K562 (cell line): ENCODE measurements around the gene ECHDC1. TPM values are rescaled to one million over a fixed set of nuclear protein-coding genes. Genes with fewer than 3 reads are reported as not detected.

Experiments
- ATAC-seq: fragments of 200-7000 bp; cut with Tn5 transposase; 3 replicates; pipeline ENCODE4 v1.9.1; 2020; ENCODE audit warnings: moderate library complexity
- BruUV-seq: library from RNA; stranded (reverse); fragments of 400-500 nt; replicated peaks from 2 replicates; lab custom pipeline; 2021; lab: Mats Ljungman, UMichigan
- CTCF ChIA-PET: fragments of 300-600 bp; formaldehyde crosslinking; extraction: SDS; loops from one replicate; lab custom pipeline; 2021; ENCODE audit warnings: low intra/inter-chr PET ratio; lab: Yijun Ruan, JAX
- POLR2A ChIA-PET: fragments of 300-600, 350-650 bp; sonication (Branson Sonifier 250); formaldehyde crosslinking; extraction: SDS; loops from one replicate; lab custom pipeline; 2021; ENCODE audit warnings: antibody characterized with exemption, inconsistent platforms; lab: Yijun Ruan, JAX
- DNase-seq, 4 experiments: peaks; one replicate each; pipeline versions ENCODE4 v3.0.0 to v3.0.0-alpha.2; 2011 to 2018; ENCODE audit warnings: low spot score in 3 of 4, mixed read lengths in 3 of 4; ENCODE audit errors: extremely low read depth in 1 of 4
- FAIRE-seq: peaks from 2 replicates; lab custom pipeline; 2011; peaks lifted over from hg19 to GRCh38; lab: Jason Lieb, UNC
- H2AFZ ChIP-seq: 2 replicates; pipeline ENCODE4 v1.6.0; 2011; ENCODE audit warnings: low read depth, low read length, control low read depth, inconsistent platforms
- H3K27ac ChIP-seq: fragments of 200-600 bp; 3 replicates; pipeline ENCODE4 v1.8.0; 2011; ENCODE audit warnings: low read depth, mild to moderate bottlenecking, control low read depth, inconsistent platforms, low read length, moderate library complexity, mixed read lengths; ENCODE audit errors: extremely low read depth
- H3K27me3 ChIP-seq, 2 experiments: fragments of 300-600 bp in 1 of 2; 2 replicates in 1 of 2; 3 replicates in 1 of 2; pipeline versions ENCODE4 v1.6.0 to v1.8.0; 2011; ENCODE audit warnings: inconsistent platforms in 2 of 2, low read length in 2 of 2, mild to moderate bottlenecking in 1 of 2, mixed read lengths in 1 of 2, moderate library complexity in 1 of 2; ENCODE audit not compliant: control insufficient read depth in 2 of 2, insufficient read depth in 2 of 2
- H3K36me3 ChIP-seq: fragments of 300-600 bp; 3 replicates; pipeline ENCODE4 v1.8.0; 2011; ENCODE audit warnings: mild to moderate bottlenecking, low read length, inconsistent platforms; ENCODE audit not compliant: control insufficient read depth, insufficient read depth
- H3K4me1 ChIP-seq, 2 experiments: fragments of 200-600 bp in 1 of 2; replicated peaks in 1 of 2; 2 replicates in 1 of 2; 3 replicates in 1 of 2; pipeline versions ENCODE4 v1.5.1 to v1.8.0; 2011; ENCODE audit warnings: inconsistent platforms in 2 of 2, low read length in 2 of 2, mild to moderate bottlenecking in 1 of 2, mixed read lengths in 1 of 2, moderate library complexity in 1 of 2; ENCODE audit not compliant: control insufficient read depth in 2 of 2, insufficient read depth in 2 of 2
- H3K4me2 ChIP-seq: 2 replicates; pipeline ENCODE4 v1.6.1; 2011; ENCODE audit warnings: low read length, control low read depth, inconsistent platforms, mixed read lengths; ENCODE audit not compliant: insufficient read depth
- H3K4me3 ChIP-seq: fragments of 200-600 bp; sonication (generic), shearing (Covaris generic); 2 replicates; pipeline ENCODE4 v1.5.1; 2016; ENCODE audit warnings: control low read depth, inconsistent platforms
- H3K79me2 ChIP-seq: fragments of 200-600 bp; 3 replicates; pipeline ENCODE4 v1.8.0; 2011; ENCODE audit warnings: low read length, inconsistent platforms; ENCODE audit not compliant: control insufficient read depth, insufficient read depth
- H3K9ac ChIP-seq, 2 experiments: 2 replicates each; pipeline versions ENCODE4 v1.6.0 to v1.6.1; 2011; ENCODE audit warnings: low read depth in 2 of 2, low read length in 2 of 2, control low read depth in 1 of 2, inconsistent platforms in 1 of 2, mild to moderate bottlenecking in 1 of 2, mixed read lengths in 1 of 2; ENCODE audit not compliant: insufficient read depth in 1 of 2
- H3K9me1 ChIP-seq: one replicate; pipeline ENCODE4 v1.6.0; 2011; ENCODE audit warnings: inconsistent platforms, mild to moderate bottlenecking, low read length, moderate library complexity; ENCODE audit not compliant: control insufficient read depth, insufficient read depth
- H3K9me3 ChIP-seq: replicated peaks from 2 replicates; pipeline ENCODE4 v1.5.1; 2011; ENCODE audit warnings: low read depth, low read length, inconsistent platforms; ENCODE audit not compliant: control insufficient read depth, insufficient read depth
- H4K20me1 ChIP-seq: replicated peaks from 2 replicates; pipeline ENCODE4 v1.6.1; 2011; ENCODE audit warnings: low read length, inconsistent platforms, mixed read lengths; ENCODE audit not compliant: control insufficient read depth, insufficient read depth
- CHD4 ChIP-seq: fragments of 200-600 bp; sonication (generic); IDR thresholded peaks from 3 replicates; pipeline ENCODE4 v1.6.1; 2012; ENCODE audit warnings: low read depth, mild to moderate bottlenecking, mixed read lengths, low read length, inconsistent platforms; ENCODE audit not compliant: insufficient read depth, insufficient replicate concordance, poor library complexity, severe bottlenecking
- FOXK2 ChIP-seq, 2 experiments: fragments of 450-650 bp; IDR thresholded peaks in 1 of 2; conservative IDR thresholded peaks in 1 of 2; 2 replicates each; pipeline ENCODE4 v1.6.1; 2016; ENCODE audit warnings: low read depth in 2 of 2, mild to moderate bottlenecking in 1 of 2
- HNRNPH1 ChIP-seq: fragments of 200-400 bp; formaldehyde crosslinking; optimal IDR thresholded peaks from 2 replicates; pipeline ENCODE3; 2017; ENCODE audit warnings: low read depth, mild to moderate bottlenecking, low read length, moderate library complexity
- MLX ChIP-seq, 2 experiments: fragments of 450-650 bp in 1 of 2; sonication (generic) in 1 of 2; formaldehyde crosslinking; conservative IDR thresholded peaks; 2 replicates each; pipeline versions ENCODE4 v1.4.0 to v1.8.1; 2020 to 2022; ENCODE audit warnings: mild to moderate bottlenecking in 1 of 2, missing genetic modification reagents in 1 of 2
- NR2C2 ChIP-seq, 2 experiments: fragments of 200-800 bp in 1 of 2; sonication (Bioruptor generic) in 1 of 2; sonication (generic) in 1 of 2; formaldehyde crosslinking in 1 of 2; IDR thresholded peaks; 2 replicates each; pipeline versions ENCODE4 v1.6.1 to v1.8.0; 2016 to 2022; ENCODE audit warnings: mild to moderate bottlenecking in 1 of 2, missing compliant biosample characterization in 1 of 2, missing genetic modification characterization in 1 of 2, missing genetic modification reagents in 1 of 2
- PTBP1 ChIP-seq: fragments of 200-400 bp; formaldehyde crosslinking; IDR thresholded peaks from 2 replicates; pipeline ENCODE4 v1.6.1; 2017; ENCODE audit warnings: low read depth, low read length
- SMARCC2 ChIP-seq: fragments of 450-650 bp; IDR thresholded peaks from 2 replicates; pipeline ENCODE4 v1.6.1; 2017; ENCODE audit warnings: antibody characterized with exemption, moderate library complexity, mild to moderate bottlenecking, low read depth
- YBX1 ChIP-seq: fragments of 450-650 bp; IDR thresholded peaks from 2 replicates; pipeline ENCODE4 v1.7.1; 2016; ENCODE audit warnings: mild to moderate bottlenecking
- ZNF583 ChIP-seq: fragments of 250-450 bp; sonication (Bioruptor Pico); IDR thresholded peaks from 2 replicates; pipeline ENCODE4 v1.4.0; 2020
- ZSCAN29 ChIP-seq: fragments of 450-650 bp; IDR thresholded peaks from 2 replicates; pipeline ENCODE4 v1.6.1; 2017
- WGBS: fragments of 100-300 bp; shearing (Covaris generic); methylation state at CpG from one replicate; pipeline ENCODE4 v1.1.6; 2016; ENCODE audit warnings: low coverage, mixed read lengths; ENCODE audit not compliant: insufficient coverage; ENCODE audit errors: missing lambda C conversion rate; 5-methylcytosine and 5-hydroxymethylcytosine counted together
- in situ Hi-C: fragments of 300-500 bp; cut with MboI; formaldehyde crosslinking; loops from 4 replicates; pipeline ENCODE4 v1.15.0; 2018; ENCODE audit warnings: inconsistent platforms, mixed read lengths
- intact Hi-C: fragments of 100-400 bp; cut with micrococcal nuclease; formaldehyde crosslinking; loops from 2 replicates; pipeline ENCODE4 v1.14.2; 2022
- polyA plus RNA-seq, 8 experiments: library from polyadenylated mRNA; depleted of rRNA in 4 of 8; stranded (reverse) in 5 of 8; unstranded in 3 of 8; fragments of >200 nt; fragmentation: Nextera tagmentation in 2 of 8; fragmentation: Illumina TruSeq in 1 of 8; extraction: Ambion mirVana in 2 of 8; extraction: Trizol in 1 of 8; gene quantifications; 2 replicates each; pipeline versions ENCODE4 v1.2.1 to v1.2.3, GENCODE V29; 2011 to 2014; ENCODE audit warnings: inconsistent platforms in 1 of 8, missing spikeins in 1 of 8
- total RNA-seq, 7 experiments: library from RNA; depleted of rRNA in 6 of 7; stranded (reverse); fragments of >200 nt in 6 of 7; fragmentation: Illumina TruSeq in 2 of 7; extraction: Trizol in 2 of 7; gene quantifications; 2 replicates each; pipeline versions ENCODE4 v1.2.1 to v1.2.3, GENCODE V29; 2011 to 2021; ENCODE audit warnings: low replicate concordance in 1 of 7

ECHDC1 gene
- total and polyA plus RNA-seq, 9 of the 15 experiments (the other 6 are each of a cell fraction or from before 2014, with no cell fraction given) = 58.0 to 105 (median 78.6) TPM

GRCh38 chr6:127381384-127381783, 38.0 kb upstream of the ECHDC1 start:
- Histone ChIP-seq H3K4me2 (no peak overlapping the region), H3K4me1 (no peaks in the 10 kb centered on the region), H3K4me3 (no peak overlapping the region), H3K9me1 (no peaks in the 10 kb centered on the region), H3K9me3 (no peaks in the 10 kb centered on the region; the same call in 1 of the 2 replicates), H3K9ac (no peak overlapping the region), H3K79me2 (no peaks in the 10 kb centered on the region), H3K27me3 (no peaks in the 10 kb centered on the region), H3K36me3 (no peaks in the 10 kb centered on the region), H2AFZ (no peak overlapping the region), H4K20me1 (no peaks in the 10 kb centered on the region), H3K27ac (no peak overlapping the region)
- 27% methylated on average over 3 of the region's 3 CpGs for WGBS
- DNase-seq (no peak), FAIRE-seq (no peak), ATAC-seq (no peak)
- POLR2A ChIA-PET = interaction anchor here (0.6 kb wide), 1 partner anchor 1207 kb away, joined by 4 read pairs; no protein-coding TSS in a partner anchor
- in situ Hi-C loops (no loop called here), intact Hi-C loops (no loop called here)
- CTCF ChIA-PET = no interaction called here
- no peak for TF ChIP-seq YBX1
- no peak for TF ChIP-seq SMARCC2
- no peak for TF ChIP-seq ZSCAN29
- no peak for TF ChIP-seq FOXK2 (conservative IDR thresholded peaks at IDR 0.05 in 1 of 2, IDR thresholded peaks at IDR 0.05 in 1 of 2; ENCODE audit: low read depth in 2 of 2)
- no peak for TF ChIP-seq NR2C2 (CRISPR knock-in tag; IDR thresholded peaks at IDR 0.05)
- TF ChIP-seq NR2C2 (tag; IDR thresholded peaks at IDR 0.05) = no peak
- TF ChIP-seq PTBP1 = no peak
- no peak for TF ChIP-seq ZNF583
- BruUV-seq = no TSS peak

- CTCF ChIA-PET = no interaction called here
- BruUV-seq = no TSS peak
- H3K27ac ChIP-seq = no peak overlapping the region
These were observed 33.3 kb upstream of the ECHDC1 start for GRCh38 chr6:127376685-127377084.

More at GRCh38 chr6:127376685-127377084, 33.3 kb upstream of the ECHDC1 start:
- DNase-seq = no peak
- in situ Hi-C loops (no loop called here), intact Hi-C loops (no loop called here)
- no peak overlapping the region for H2AFZ ChIP-seq
- H3K4me3 ChIP-seq = no peak overlapping the region
- POLR2A ChIA-PET = no interaction called here
- TF ChIP-seq CHD4 = no peak
- TF ChIP-seq MLX (CRISPR knock-in tag; conservative IDR thresholded peaks at IDR 0.05) = no peak
- TF ChIP-seq HNRNPH1 = no peak
- TF ChIP-seq, all 486 proteins: peak for 0
- no peaks in the 10 kb centered on the region for H3K79me2 ChIP-seq
- no peaks in the 10 kb centered on the region; a peak in 1 of 5 replicates for H3K4me1 ChIP-seq
- no peaks in the 10 kb centered on the region for H4K20me1 ChIP-seq
- no peak for ATAC-seq
- H3K9me3 ChIP-seq = no peaks in the 10 kb centered on the region; the same call in 1 of the 2 replicates
- no peaks in the 10 kb centered on the region for H3K36me3 ChIP-seq
- FAIRE-seq = no peak
- no peaks in the 10 kb centered on the region for H3K9me1 ChIP-seq
- no peak overlapping the region for H3K9ac ChIP-seq
- 23% methylated on average over 2 of the region's 2 CpGs for whole genome bisulfite sequencing
- H3K4me2 ChIP-seq = no peak overlapping the region
- H3K27me3 ChIP-seq = no peaks in the 10 kb centered on the region
